HepG2 (cell line): ENCODE results near the gene RTBDN. TPM values are rescaled to one million over a fixed set of nuclear protein-coding genes. Genes with fewer than 3 reads are reported as not detected.

Experiments used
- ATAC-seq: fragments of 200-7000 bp; cut with Tn5 transposase; 3 replicates; pipeline ENCODE4 v1.9.1; 2020; ENCODE audit warnings: mild to moderate bottlenecking, moderate library complexity
- BruUV-seq: library from RNA; stranded (reverse); fragments of 400-500 nt; replicated peaks from 2 replicates; lab custom pipeline; 2021; lab: Mats Ljungman, UMichigan
- CTCF ChIA-PET: fragments of 300-600 bp; formaldehyde crosslinking; extraction: SDS; loops from one replicate; lab custom pipeline; 2021; ENCODE audit warnings: low total read pairs, inconsistent platforms, low intra/inter-chr PET ratio; lab: Yijun Ruan, JAX
- POLR2A ChIA-PET: fragments of 350-600 bp; sonication (Branson Sonifier 250); formaldehyde crosslinking; loops from one replicate; lab custom pipeline; 2020; ENCODE audit warnings: antibody characterized with exemption, inconsistent platforms; lab: Yijun Ruan, JAX
- DNase-seq: peaks from one replicate; pipeline ENCODE4 v3.0.0-alpha.2; 2015; ENCODE audit warnings: low spot score
- FAIRE-seq: peaks from 3 replicates; lab custom pipeline; 2011; peaks lifted over from hg19 to GRCh38; lab: Jason Lieb, UNC
- H2AFZ ChIP-seq: one replicate; pipeline ENCODE4 v1.6.1; 2011; ENCODE audit warnings: low read length, inconsistent platforms
- H3K27ac ChIP-seq: fragments of 300-600 bp; 3 replicates; pipeline ENCODE4 v1.8.0; 2011; ENCODE audit warnings: mixed run types, mild to moderate bottlenecking, mixed read lengths, low read length, inconsistent platforms; ENCODE audit not compliant: insufficient read depth; ENCODE audit errors: extremely low read length
- H3K27me3 ChIP-seq, 2 experiments: fragments of 200-600 bp in 1 of 2; 2 replicates in 1 of 2; 3 replicates in 1 of 2; pipeline versions ENCODE4 v1.6.0 to v1.8.0; 2011; ENCODE audit warnings: low read length in 2 of 2, mild to moderate bottlenecking in 2 of 2, moderate library complexity in 2 of 2, inconsistent platforms in 1 of 2; ENCODE audit not compliant: insufficient read depth in 2 of 2, control insufficient read depth in 1 of 2
- H3K36me3 ChIP-seq, 2 experiments: fragments of 200-600 bp in 1 of 2; replicated peaks in 1 of 2; 2 replicates in 1 of 2; 3 replicates in 1 of 2; pipeline versions ENCODE4 v1.5.1 to v1.8.0; 2011; ENCODE audit warnings: low read length in 2 of 2, inconsistent platforms in 1 of 2; ENCODE audit not compliant: insufficient read depth in 2 of 2, control insufficient read depth in 1 of 2
- H3K4me1 ChIP-seq: 2 replicates; pipeline ENCODE4 v1.5.1; 2012; ENCODE audit warnings: low read length, inconsistent platforms; ENCODE audit not compliant: insufficient read depth
- H3K4me2 ChIP-seq: 2 replicates; pipeline ENCODE4 v1.6.0; 2011; ENCODE audit warnings: low read depth, low read length, inconsistent platforms
- H3K4me3 ChIP-seq, 3 experiments: fragments of 200-600 bp in 1 of 3; sonication (generic), shearing (Covaris generic) in 1 of 3; replicated peaks in 1 of 3; 2 replicates each; pipeline ENCODE4 v1.5.1; 2011 to 2016; ENCODE audit warnings: low read length in 3 of 3, inconsistent platforms in 2 of 3, low read depth in 2 of 3, mild to moderate bottlenecking in 2 of 3, control low read depth in 1 of 3, mixed read lengths in 1 of 3; ENCODE audit not compliant: insufficient read depth in 1 of 3
- H3K79me2 ChIP-seq: one replicate; pipeline ENCODE4 v1.6.1; 2011; ENCODE audit warnings: low read length, inconsistent platforms; ENCODE audit not compliant: insufficient read depth
- H3K9ac ChIP-seq: 2 replicates; pipeline ENCODE4 v1.6.0; 2011; ENCODE audit warnings: mild to moderate bottlenecking, low read depth, low read length, inconsistent platforms; ENCODE audit not compliant: insufficient read depth
- H3K9me3 ChIP-seq: 2 replicates; pipeline ENCODE4 v1.5.1; 2012; ENCODE audit warnings: mild to moderate bottlenecking, low read length
- H4K20me1 ChIP-seq: 2 replicates; pipeline ENCODE4 v1.6.0; 2011; ENCODE audit warnings: inconsistent platforms, mild to moderate bottlenecking, low read length, moderate library complexity; ENCODE audit not compliant: insufficient read depth
- FOXC1 ChIP-seq: sonication (generic); formaldehyde crosslinking; IDR thresholded peaks from 2 replicates; pipeline ENCODE4 v1.8.0; 2022; ENCODE audit warnings: mild to moderate bottlenecking, missing genetic modification reagents, borderline replicate concordance
- GATAD1 ChIP-seq: IDR thresholded peaks from 2 replicates; pipeline ENCODE4 v1.6.1; 2016; ENCODE audit warnings: missing genetic modification reagents, missing compliant biosample characterization
- MAZ ChIP-seq, 2 experiments: sonication (generic) in 1 of 2; formaldehyde crosslinking in 1 of 2; IDR thresholded peaks; 2 replicates each; pipeline versions ENCODE4 v1.5.0 to v1.6.1; 2012 to 2020; ENCODE audit warnings: low read depth in 2 of 2, mild to moderate bottlenecking in 2 of 2, borderline replicate concordance in 1 of 2, improper control_type of control experiment in 1 of 2, low read length in 1 of 2, missing genetic modification reagents in 1 of 2, moderate library complexity in 1 of 2
- MED13 ChIP-seq: sonication (generic); formaldehyde crosslinking; IDR thresholded peaks from 2 replicates; pipeline ENCODE4 v1.5.0; 2020; ENCODE audit warnings: missing genetic modification reagents
- MED8 ChIP-seq: sonication (generic); formaldehyde crosslinking; IDR thresholded peaks from 2 replicates; pipeline ENCODE4 v1.8.1; 2023; ENCODE audit warnings: mild to moderate bottlenecking, missing genetic modification reagents; ENCODE audit not compliant: insufficient replicate concordance
- NCOA5 ChIP-seq: sonication (generic); formaldehyde crosslinking; IDR thresholded peaks from 2 replicates; pipeline ENCODE4 v1.4.0; 2020; ENCODE audit warnings: missing genetic modification reagents
- PAX8 ChIP-seq: sonication (generic); formaldehyde crosslinking; IDR thresholded peaks from 2 replicates; pipeline ENCODE4 v1.8.0; 2022; ENCODE audit warnings: mild to moderate bottlenecking, missing genetic modification reagents, borderline replicate concordance
- SRSF1 ChIP-seq: fragments of 200-400 bp; formaldehyde crosslinking; optimal IDR thresholded peaks from 2 replicates; pipeline ENCODE3; 2017; ENCODE audit warnings: mild to moderate bottlenecking, low read depth, low read length, moderate library complexity
- TBP ChIP-seq: sonication (generic); formaldehyde crosslinking; IDR thresholded peaks from 2 replicates; pipeline ENCODE4 v1.5.0; 2020; ENCODE audit warnings: missing genetic modification reagents
- ZBTB42 ChIP-seq: sonication (generic); formaldehyde crosslinking; IDR thresholded peaks from 2 replicates; pipeline ENCODE4 v1.5.0; 2020; ENCODE audit warnings: mild to moderate bottlenecking, missing genetic modification reagents
- ZNF224 ChIP-seq: sonication (generic); formaldehyde crosslinking; IDR thresholded peaks from 2 replicates; pipeline ENCODE4 v1.5.0; 2020; ENCODE audit warnings: mild to moderate bottlenecking, missing genetic modification reagents
- ZNF296 ChIP-seq: sonication (generic); formaldehyde crosslinking; conservative IDR thresholded peaks from 2 replicates; pipeline ENCODE4 v1.5.0; 2020; ENCODE audit warnings: mild to moderate bottlenecking, missing genetic modification reagents
- ZNF329 ChIP-seq: sonication (generic); formaldehyde crosslinking; IDR thresholded peaks from 2 replicates; pipeline ENCODE4 v1.9.0; 2021; ENCODE audit warnings: low read depth, mild to moderate bottlenecking, missing genetic modification reagents
- ZSCAN20 ChIP-seq: sonication (generic); formaldehyde crosslinking; IDR thresholded peaks from 2 replicates; pipeline ENCODE4 v1.4.0; 2020; ENCODE audit warnings: missing genetic modification reagents, mild to moderate bottlenecking, borderline replicate concordance
- WGBS: methylation state at CpG from one replicate; pipeline ENCODE4 v1.1.6; 2017; ENCODE audit warnings: low lambda C conversion rate; 5-methylcytosine and 5-hydroxymethylcytosine counted together
- in situ Hi-C: cut with HindIII; loops from 2 replicates; pipeline ENCODE4 v1.10.0; 2017; ENCODE audit warnings: low pct_unique_long_range_greater_than_20kb; ENCODE audit not compliant: extremely low pct_ligation_motif_present
- intact Hi-C: fragments of 100-400 bp; cut with micrococcal nuclease; formaldehyde crosslinking; loops from one replicate; pipeline ENCODE4 v1.10.0; 2022; ENCODE audit not compliant: unreplicated experiment
- polyA plus RNA-seq, 8 experiments: library from polyadenylated mRNA; depleted of rRNA in 3 of 8; stranded (reverse) in 7 of 8; unstranded in 1 of 8; fragments of >200 nt; fragmentation: Illumina TruSeq in 4 of 8; extraction: Trizol in 4 of 8; gene quantifications; 2 replicates each; pipeline versions ENCODE4 v1.2.1 to v1.2.3, GENCODE V29; 2011 to 2016; ENCODE audit warnings: low read depth in 4 of 8, missing spikeins in 1 of 8, mixed read lengths in 1 of 8; ENCODE audit not compliant: insufficient read depth in 1 of 8
- total RNA-seq, 5 experiments: library from RNA; depleted of rRNA; stranded (reverse); fragments of >200 nt; fragmentation: Illumina TruSeq; extraction: Trizol; gene quantifications; 2 replicates each; pipeline ENCODE4 v1.2.3, GENCODE V29; 2016; ENCODE audit warnings: low read depth in 1 of 5
- TF ChIP-seq, protein P1 (sequence below): IDR thresholded peaks from 2 replicates; pipeline ENCODE4 v1.6.1; 2016; ENCODE audit warnings: missing compliant biosample characterization, missing genetic modification reagents, borderline replicate concordance
- TF ChIP-seq, protein P2 (sequence below): sonication (generic); formaldehyde crosslinking; IDR thresholded peaks from 2 replicates; pipeline ENCODE4 v1.8.0; 2022; ENCODE audit warnings: mild to moderate bottlenecking, missing genetic modification reagents, moderate library complexity
- TF ChIP-seq, protein P3 (sequence below): sonication (generic); formaldehyde crosslinking; IDR thresholded peaks from 2 replicates; pipeline ENCODE4 v1.4.0; 2020; ENCODE audit warnings: missing genetic modification reagents

The RTBDN gene
- total and polyA plus RNA-seq, 2 of the 13 experiments (the other 11 are each of a cell fraction or from before 2014, with no cell fraction given), result 0.27 to 0.48 TPM

DNA sequence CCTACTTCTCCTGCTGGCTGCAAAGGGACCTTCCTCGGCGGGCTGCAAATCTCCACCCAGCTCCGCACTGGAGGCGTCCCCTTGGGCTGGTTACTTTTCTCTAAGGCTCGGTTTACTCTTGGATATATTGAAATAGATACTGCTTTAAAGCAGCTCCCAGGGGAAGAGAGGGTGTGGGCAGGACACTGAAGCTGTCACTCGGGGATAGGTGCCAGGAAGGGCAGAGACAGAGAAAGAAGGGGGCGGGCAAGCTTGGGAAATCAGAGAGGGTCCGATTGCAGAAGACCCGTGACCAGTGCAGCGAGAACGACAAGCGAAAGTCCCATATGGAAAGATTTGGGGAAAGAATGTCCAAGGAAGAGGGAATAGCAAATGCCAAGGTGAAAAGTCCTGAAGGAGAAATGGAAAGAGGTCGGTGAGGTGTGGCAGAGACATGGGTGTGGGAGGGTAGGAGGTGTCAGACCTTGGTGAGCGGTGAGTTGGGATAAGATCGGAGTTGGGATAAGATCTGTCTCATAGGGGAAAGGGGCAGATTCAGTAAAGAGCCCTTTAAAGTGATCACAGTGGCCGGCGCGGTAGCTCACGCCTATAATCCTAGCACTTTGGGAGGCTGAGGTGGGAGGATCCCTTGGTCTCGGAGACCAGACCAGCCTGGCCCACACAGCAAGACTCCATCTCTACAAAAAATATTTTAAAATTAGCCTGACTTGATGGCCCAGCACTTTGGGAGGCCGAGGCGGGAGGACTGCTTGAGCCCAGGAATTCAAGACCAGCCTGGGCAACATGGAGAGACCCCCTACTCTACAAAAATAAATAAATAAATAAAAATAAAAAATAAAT lies 31.9 kb downstream of the RTBDN start (continued):
- TF ChIP-seq ZNF329 (CRISPR knock-in tag) (no peak), MED13 (CRISPR knock-in tag) (no peak), PAX8 (CRISPR knock-in tag) (no peak), MAZ (IDR thresholded peaks at IDR 0.05; ENCODE audit: borderline replicate concordance, low read depth, low read length) (no peak), MAZ (CRISPR knock-in tag; IDR thresholded peaks at IDR 0.05; ENCODE audit: low read depth) (no peak), SRSF1 (peak; percentile 13), TBP (CRISPR knock-in tag) (no peak), ZBTB42 (CRISPR knock-in tag) (no peak)
- TF ChIP-seq, protein P1, sequence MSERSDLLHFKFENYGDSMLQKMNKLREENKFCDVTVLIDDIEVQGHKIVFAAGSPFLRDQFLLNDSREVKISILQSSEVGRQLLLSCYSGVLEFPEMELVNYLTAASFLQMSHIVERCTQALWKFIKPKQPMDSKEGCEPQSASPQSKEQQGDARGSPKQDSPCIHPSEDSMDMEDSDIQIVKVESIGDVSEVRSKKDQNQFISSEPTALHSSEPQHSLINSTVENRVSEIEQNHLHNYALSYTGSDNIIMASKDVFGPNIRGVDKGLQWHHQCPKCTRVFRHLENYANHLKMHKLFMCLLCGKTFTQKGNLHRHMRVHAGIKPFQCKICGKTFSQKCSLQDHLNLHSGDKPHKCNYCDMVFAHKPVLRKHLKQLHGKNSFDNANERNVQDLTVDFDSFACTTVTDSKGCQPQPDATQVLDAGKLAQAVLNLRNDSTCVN, result no peak

DNA sequence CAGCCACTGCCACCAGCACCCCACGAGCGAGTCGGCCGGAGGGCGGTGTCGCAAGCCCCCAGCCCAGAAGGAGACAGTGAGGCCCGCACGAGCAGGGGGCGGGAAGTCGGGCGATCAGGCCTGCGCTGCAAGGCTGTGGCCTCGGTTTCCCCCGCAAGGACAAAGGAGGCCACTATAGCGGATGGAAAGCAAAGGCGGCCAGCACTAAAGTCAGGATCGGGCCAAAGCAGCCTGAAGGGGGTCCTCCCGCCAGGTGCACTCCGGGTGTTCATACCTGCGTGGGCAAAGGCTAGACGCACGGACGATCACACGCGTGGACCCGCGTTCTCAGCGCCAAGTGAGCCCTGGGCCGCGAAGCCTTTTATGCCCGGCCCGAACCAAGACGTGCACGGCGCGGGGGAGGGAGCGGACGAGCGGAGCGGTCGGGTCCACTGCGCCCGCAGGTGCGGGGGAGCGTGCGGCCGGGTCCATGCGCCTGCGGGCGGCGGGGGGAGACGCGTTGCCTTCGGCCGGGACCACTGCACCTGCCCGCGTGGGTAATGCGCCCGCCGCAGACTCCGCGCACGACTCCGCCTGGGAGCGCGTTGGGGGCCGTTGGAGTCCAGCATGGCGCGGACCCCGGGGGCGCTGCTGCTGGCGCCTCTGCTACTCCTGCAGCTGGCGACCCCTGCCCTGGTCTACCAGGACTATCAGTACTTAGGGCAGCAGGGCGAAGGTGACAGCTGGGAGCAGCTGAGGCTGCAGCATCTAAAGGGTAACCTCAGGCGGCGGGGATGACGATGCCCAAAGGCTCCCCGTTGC lies 32.7 kb downstream of the RTBDN start, which contains the start of the genes PRDX2 and THSD8:
TSS of gene PRDX2 (minus strand) at position 335 of the 801 bp plus-strand sequence. CDS start 539 bp downstream, outside the sequence.
TSS of gene THSD8 (plus strand) at position 604 of the 801 bp plus-strand sequence. CDS start at position 607, 3 bp downstream.
- POLR2A ChIA-PET, result interaction anchor here (0.9 to 4.0 kb wide), 4 partner anchors 9 to 65 kb away, joined by 3 to 47 read pairs (median 4); partner anchors contain the start of genes GET3 and JUNB
- H2AFZ ChIP-seq, result no peak within 1 kb of the TSS
- FAIRE-seq, result no peak
- 2% methylated on average over 22 of the region's 78 CpGs for WGBS
- ATAC-seq, result peak; percentile 69
- H3K9me3 ChIP-seq, result no peaks in the 10 kb centered on the region
- H3K36me3 ChIP-seq, result peaks cover 2 to 12% of the 10 kb centered on the region in 2 experiments; a peak in 4 of 5 replicates
- no peaks in the 10 kb centered on the region; a peak in 1 of 5 replicates for H3K27me3 ChIP-seq
- H3K4me1 ChIP-seq, result peaks cover 23% of the 10 kb centered on the region
- no TSS peak for BruUV-seq
- DNase-seq, result peak; percentile 53
- in situ Hi-C loops, result loop anchor here (5.0 kb wide), 1 partner anchor 34 kb away; no protein-coding TSS in a partner anchor
- H3K4me2 ChIP-seq, result peak within 1 kb of the TSS; percentile 88
- peak within 1 kb of the TSS; percentile 81 to 100 (median 93) for H3K4me3 ChIP-seq
- H3K79me2 ChIP-seq, result peaks cover 15% of the 10 kb centered on the region
- intact Hi-C loops, result no loop called here
- CTCF ChIA-PET, result interaction anchor here (1.6 kb wide), 1 partner anchor 35 kb away, joined by 4 read pairs; no protein-coding TSS in a partner anchor
- peak within 1 kb of the TSS; percentile 99 for H3K9ac ChIP-seq
- peak within 1 kb of the TSS; percentile 92 for H3K27ac ChIP-seq
- peaks cover 5% of the 10 kb centered on the region; the same call in 1 of the 2 replicates for H4K20me1 ChIP-seq
- TF ChIP-seq FOXC1 (CRISPR knock-in tag), result peak; percentile 91
- TF ChIP-seq NCOA5 (CRISPR knock-in tag), result no peak
- peak; percentile 70; the same call in 1 of the 2 replicates for TF ChIP-seq ZNF224 (CRISPR knock-in tag)
- TF ChIP-seq ZSCAN20 (CRISPR knock-in tag), result no peak
- TF ChIP-seq MED8 (CRISPR knock-in tag), result no peak
- TF ChIP-seq, protein P2, sequence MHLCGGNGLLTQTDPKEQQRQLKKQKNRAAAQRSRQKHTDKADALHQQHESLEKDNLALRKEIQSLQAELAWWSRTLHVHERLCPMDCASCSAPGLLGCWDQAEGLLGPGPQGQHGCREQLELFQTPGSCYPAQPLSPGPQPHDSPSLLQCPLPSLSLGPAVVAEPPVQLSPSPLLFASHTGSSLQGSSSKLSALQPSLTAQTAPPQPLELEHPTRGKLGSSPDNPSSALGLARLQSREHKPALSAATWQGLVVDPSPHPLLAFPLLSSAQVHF (CRISPR knock-in tag), result peak; percentile 81; the same call in 1 of the 2 replicates
- TF ChIP-seq GATAD1 (CRISPR knock-in tag), result peak; percentile 72
- peak; percentile 46; the same call in 1 of the 2 replicates for TF ChIP-seq ZNF296
- TF ChIP-seq, protein P3, sequence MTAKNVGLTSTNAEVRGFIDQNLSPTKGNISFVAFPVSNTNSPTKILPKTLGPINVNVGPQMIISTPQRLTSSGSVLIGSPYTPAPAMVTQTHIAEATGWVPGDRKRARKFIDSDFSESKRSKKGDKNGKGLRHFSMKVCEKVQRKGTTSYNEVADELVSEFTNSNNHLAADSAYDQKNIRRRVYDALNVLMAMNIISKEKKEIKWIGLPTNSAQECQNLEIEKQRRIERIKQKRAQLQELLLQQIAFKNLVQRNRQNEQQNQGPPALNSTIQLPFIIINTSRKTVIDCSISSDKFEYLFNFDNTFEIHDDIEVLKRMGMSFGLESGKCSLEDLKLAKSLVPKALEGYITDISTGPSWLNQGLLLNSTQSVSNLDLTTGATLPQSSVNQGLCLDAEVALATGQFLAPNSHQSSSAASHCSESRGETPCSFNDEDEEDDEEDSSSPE, result peak; percentile 69
